Measurements from ENCODE around the gene MICAL3. TPM values are rescaled to one million over a fixed set of nuclear protein-coding genes. Genes with fewer than 3 reads are reported as not detected.
"Not testable (repeated sequence)": the region's sequence is repeated elsewhere in the genome, so short reads cannot be mapped to it uniquely, and the experiment has no call there.

Gene MICAL3
- total RNA-seq, 2 experiments from 2014 or later, result 21.9 to 22.5 TPM

- Mint-ChIP-seq H3K36me3 (ENCODE audit: low read depth) (peaks cover 16% of the 10 kb centered on the region), H3K4me3 (no peak overlapping the region), H3K27me3 (no peaks in the 10 kb centered on the region), H3K9me3 (ENCODE audit: low read depth) (no peaks in the 10 kb centered on the region), H3K4me1 (no peaks in the 10 kb centered on the region), H3K27ac (no peak overlapping the region)
- ATAC-seq (no peak), DNase-seq (no peak)
- CTCF ChIA-PET, result interaction anchor here (0.8 to 1.1 kb wide), 2 partner anchors 14 to 192 kb away, joined by 3 read pairs; no protein-coding TSS in a partner anchor
- intact Hi-C loops (cut with DNase I, micrococcal nuclease), result no loop called here
- POLR2A ChIA-PET, result no interaction called here
These were observed 140.3 kb downstream of the MICAL3 start for GRCh38 chr22:17884084-17884483.

GRCh38 chr22:17883356-17883755 is 141.0 kb downstream of the MICAL3 start:
- no peaks in the 10 kb centered on the region for H3K27me3 Mint-ChIP-seq
- CTCF ChIA-PET, result no interaction called here

GRCh38 chr22:17882727-17883126 is 141.6 kb downstream of the MICAL3 start:
- DNase-seq, result no peak
- POLR2A ChIA-PET, result no interaction called here

More at GRCh38 chr22:17883356-17883755, 141.0 kb downstream of the MICAL3 start:
- Mint-ChIP-seq H3K27ac (no peak overlapping the region), H3K36me3 (ENCODE audit: low read depth) (peaks cover 14% of the 10 kb centered on the region), H3K9me3 (ENCODE audit: low read depth) (no peaks in the 10 kb centered on the region), H3K4me1 (no peaks in the 10 kb centered on the region), H3K4me3 (no peak overlapping the region)
- intact Hi-C loops (cut with DNase I, micrococcal nuclease), result no loop called here
- POLR2A ChIA-PET, result no interaction called here
- ATAC-seq (no peak), DNase-seq (no peak)

GRCh38 chr22:17882162-17882561 is 142.2 kb downstream of the MICAL3 start:
- ChIA-PET POLR2A (no interaction called here), CTCF (interaction anchor here (1.0 kb wide), 1 partner anchor 64 kb away, joined by 3 read pairs; no protein-coding TSS in a partner anchor)
- no peak for ATAC-seq

More at GRCh38 chr22:17882727-17883126, 141.6 kb downstream of the MICAL3 start:
- intact Hi-C loops (cut with DNase I, micrococcal nuclease), result no loop called here
- no peaks in the 10 kb centered on the region for H3K9me3 Mint-ChIP-seq (ENCODE audit: low read depth)
- peaks cover 11% of the 10 kb centered on the region for H3K36me3 Mint-ChIP-seq (ENCODE audit: low read depth)
- CTCF ChIA-PET, result interaction anchor here (1.0 kb wide), 1 partner anchor 63 kb away, joined by 3 read pairs; no protein-coding TSS in a partner anchor
- no peak overlapping the region for H3K4me3 Mint-ChIP-seq
- ATAC-seq, result no peak
- H3K27me3 Mint-ChIP-seq, result no peaks in the 10 kb centered on the region
- H3K27ac Mint-ChIP-seq, result no peak overlapping the region
- H3K4me1 Mint-ChIP-seq, result no peaks in the 10 kb centered on the region

GRCh38 chr22:17881366-17881765 is 143.0 kb downstream of the MICAL3 start:
- H3K4me1 Mint-ChIP-seq, result no peaks in the 10 kb centered on the region
- H3K9me3 Mint-ChIP-seq (ENCODE audit: low read depth), result no peaks in the 10 kb centered on the region
- peaks cover 11% of the 10 kb centered on the region for H3K36me3 Mint-ChIP-seq (ENCODE audit: low read depth)
- no peak overlapping the region for H3K27ac Mint-ChIP-seq
- DNase-seq (no peak), ATAC-seq (no peak)
- ChIA-PET CTCF (no interaction called here), POLR2A (no interaction called here)
- H3K27me3 Mint-ChIP-seq, result no peaks in the 10 kb centered on the region
- intact Hi-C loops (cut with DNase I, micrococcal nuclease), result no loop called here
- H3K4me3 Mint-ChIP-seq, result no peak overlapping the region

More at GRCh38 chr22:17882162-17882561, 142.2 kb downstream of the MICAL3 start:
- Mint-ChIP-seq H3K9me3 (ENCODE audit: low read depth) (no peaks in the 10 kb centered on the region), H3K36me3 (ENCODE audit: low read depth) (peaks cover 11% of the 10 kb centered on the region), H3K4me1 (no peaks in the 10 kb centered on the region), H3K27ac (no peak overlapping the region), H3K27me3 (no peaks in the 10 kb centered on the region), H3K4me3 (no peak overlapping the region)
- DNase-seq, result no peak
- intact Hi-C loops (cut with DNase I, micrococcal nuclease), result no loop called here

GRCh38 chr22:17880468-17880867 is 143.9 kb downstream of the MICAL3 start:
- H3K9me3 Mint-ChIP-seq (ENCODE audit: low read depth), result no peaks in the 10 kb centered on the region
- no peaks in the 10 kb centered on the region for H3K4me1 Mint-ChIP-seq
- H3K36me3 Mint-ChIP-seq (ENCODE audit: low read depth), result peaks cover 7% of the 10 kb centered on the region
- H3K27me3 Mint-ChIP-seq, result no peaks in the 10 kb centered on the region
- ATAC-seq (no peak), DNase-seq (no peak)
- ChIA-PET POLR2A (no interaction called here), CTCF (no interaction called here)
- H3K27ac Mint-ChIP-seq, result no peak overlapping the region
- intact Hi-C loops (cut with DNase I, micrococcal nuclease), result no loop called here
- no peak overlapping the region for H3K4me3 Mint-ChIP-seq

GRCh38 chr22:17880020-17880419 is 144.3 kb downstream of the MICAL3 start:
- DNase-seq (no peak), ATAC-seq (no peak)
- ChIA-PET POLR2A (no interaction called here), CTCF (no interaction called here)
- H3K27ac Mint-ChIP-seq, result no peak overlapping the region
- H3K4me3 Mint-ChIP-seq, result no peak overlapping the region
- no peaks in the 10 kb centered on the region for H3K27me3 Mint-ChIP-seq
- no peaks in the 10 kb centered on the region for H3K4me1 Mint-ChIP-seq
- intact Hi-C loops (cut with DNase I, micrococcal nuclease), result no loop called here
- peaks cover 3% of the 10 kb centered on the region for H3K36me3 Mint-ChIP-seq (ENCODE audit: low read depth)
- H3K9me3 Mint-ChIP-seq (ENCODE audit: low read depth), result no peaks in the 10 kb centered on the region

- Mint-ChIP-seq H3K4me3 (no peak overlapping the region), H3K27ac (no peak overlapping the region), H3K36me3 (ENCODE audit: low read depth) (peaks cover 2% of the 10 kb centered on the region), H3K27me3 (no peaks in the 10 kb centered on the region), H3K9me3 (ENCODE audit: low read depth) (no peaks in the 10 kb centered on the region), H3K4me1 (no peaks in the 10 kb centered on the region)
- intact Hi-C loops (cut with DNase I, micrococcal nuclease), result no loop called here
- CTCF ChIA-PET, result no interaction called here
- no peak for DNase-seq
- POLR2A ChIA-PET, result no interaction called here
- no peak for ATAC-seq
These were observed 145.4 kb downstream of the MICAL3 start for GRCh38 chr22:17878941-17879340.

GRCh38 chr22:17878186-17878694 is 146.1 kb downstream of the MICAL3 start:
- no peak for ATAC-seq
- DNase-seq, result no peak
- no peaks in the 10 kb centered on the region for H3K27me3 Mint-ChIP-seq
- POLR2A ChIA-PET, result no interaction called here
- H3K4me1 Mint-ChIP-seq, result no peaks in the 10 kb centered on the region
- CTCF ChIA-PET, result interaction anchor here (0.6 kb wide), 1 partner anchor 122 kb away, joined by 4 read pairs; no protein-coding TSS in a partner anchor
- H3K36me3 Mint-ChIP-seq (ENCODE audit: low read depth), result peaks cover 2% of the 10 kb centered on the region
- H3K4me3 Mint-ChIP-seq, result no peak overlapping the region
- H3K27ac Mint-ChIP-seq, result no peak overlapping the region
- intact Hi-C loops (cut with DNase I, micrococcal nuclease), result no loop called here
- H3K9me3 Mint-ChIP-seq (ENCODE audit: low read depth), result no peaks in the 10 kb centered on the region

- ATAC-seq; H3K27ac Mint-ChIP-seq; H3K4me1 Mint-ChIP-seq; H3K36me3 Mint-ChIP-seq (ENCODE audit: low read depth); POLR2A ChIA-PET; H3K27me3 Mint-ChIP-seq; DNase-seq; intact Hi-C loops (cut with DNase I, micrococcal nuclease); H3K4me3 Mint-ChIP-seq; H3K9me3 Mint-ChIP-seq (ENCODE audit: low read depth): not testable (repeated sequence)
- CTCF ChIA-PET, result interaction anchor here (0.6 kb wide), 1 partner anchor 123 kb away, joined by 4 read pairs; no protein-coding TSS in a partner anchor
These were observed 147.2 kb downstream of the MICAL3 start for GRCh38 chr22:17876878-17877855.

- no peak overlapping the region for H3K27ac Mint-ChIP-seq
- no peaks in the 10 kb centered on the region for H3K9me3 Mint-ChIP-seq (ENCODE audit: low read depth)
- H3K4me1 Mint-ChIP-seq, result no peaks in the 10 kb centered on the region
- H3K4me3 Mint-ChIP-seq, result no peak overlapping the region
- ATAC-seq (no peak), DNase-seq (no peak)
- H3K27me3 Mint-ChIP-seq, result no peaks in the 10 kb centered on the region
- POLR2A ChIA-PET, result no interaction called here
- intact Hi-C loops (cut with DNase I, micrococcal nuclease), result no loop called here
- H3K36me3 Mint-ChIP-seq (ENCODE audit: low read depth), result peaks cover 4% of the 10 kb centered on the region
- CTCF ChIA-PET, result interaction anchor here (0.7 kb wide), 1 partner anchor 146 kb away, joined by 3 read pairs; no protein-coding TSS in a partner anchor
These were observed 148.0 kb downstream of the MICAL3 start for GRCh38 chr22:17876306-17876831.
